Stomach (tissue), 9 donors: Measurements from ENCODE around the gene PCDH8. TPM values are rescaled to one million over a fixed set of nuclear protein-coding genes. Genes with fewer than 3 reads are reported as not detected.

ENCODE experiments used
- DNase-seq, 2 donors: peaks; one replicate each; pipeline versions ENCODE4 v3.0.0 to v3.0.0-alpha.2; 2013 to 2019
- H3K27ac ChIP-seq, 5 donors: fragments of 200-600 bp in 4 of 5; sonication (generic) in 4 of 5; one replicate each; pipeline ENCODE4 v1.5.1; 2013 to 2019; ENCODE audit warnings: mild to moderate bottlenecking in 1 of 5, moderate library complexity in 1 of 5
- H3K27me3 ChIP-seq, 3 donors: fragments of 200-600 bp; sonication (generic); one replicate each; pipeline ENCODE4 v1.5.1; 2017 to 2019; ENCODE audit warnings: mixed run types in 1 of 3
- H3K36me3 ChIP-seq, 4 donors: fragments of 200-600 bp; sonication (generic); 1 replicate in 3 of 4; 2 replicates in 1 of 4; pipeline ENCODE4 v1.5.1; 2016 to 2019
- H3K4me1 ChIP-seq, 4 donors: fragments of 200-600 bp; sonication (generic); one replicate each; pipeline ENCODE4 v1.5.1; 2016 to 2019
- H3K4me3 ChIP-seq, 4 donors: fragments of 200-600 bp; sonication (generic) in 3 of 4; one replicate each; pipeline ENCODE4 v1.5.1; 2016 to 2019; ENCODE audit warnings: mild to moderate bottlenecking in 1 of 4
- H3K9me3 ChIP-seq, 4 donors: fragments of 200-600 bp; sonication (generic); one replicate each; pipeline ENCODE4 v1.5.1; 2016 to 2019
- EP300 ChIP-seq: sonication (generic); formaldehyde crosslinking; IDR thresholded peaks from one replicate; pipeline ENCODE4 v1.6.1; 2017; ENCODE audit warnings: antibody characterized with exemption
- POLR2A ChIP-seq, 4 donors: fragments of 450-650 bp; IDR thresholded peaks; one replicate each; pipeline ENCODE4 v1.6.1; 2016; ENCODE audit warnings: antibody characterized with exemption in 4 of 4, control low read depth in 2 of 4, mild to moderate bottlenecking in 1 of 4, moderate library complexity in 1 of 4
- POLR2AphosphoS5 ChIP-seq, 3 donors: sonication (generic); formaldehyde crosslinking; IDR thresholded peaks; one replicate each; pipeline ENCODE4 v1.6.1; 2016; ENCODE audit warnings: antibody characterized with exemption in 3 of 3
- WGBS, 5 donors: extraction: QIAGEN DNeasy Blood & Tissue Kit in 3 of 5; methylation state at CpG; one replicate each; pipeline versions ENCODE4 v1.1.5 to v1.1.7; 2013 to 2018; 5-methylcytosine and 5-hydroxymethylcytosine counted together
- intact Hi-C: fragments of 100-400 bp; cut with DNase I; formaldehyde crosslinking; loops from one replicate; pipeline ENCODE4 v1.15.1; 2023; ENCODE audit warnings: low total_unique reads
- polyA plus RNA-seq, 3 donors: library from polyadenylated mRNA; stranded (reverse); fragments of 200-250 nt; gene quantifications; one replicate each; pipeline ENCODE4 v1.2.3, GENCODE V29; 2013
- total RNA-seq, 5 donors: library from RNA; depleted of rRNA; stranded (reverse); fragments of >200 nt; gene quantifications; one replicate each; pipeline versions ENCODE4 v1.1.0 to v1.2.3, GENCODE V29; 2014 to 2016
- TF ChIP-seq, protein P1 (sequence below), 7 experiments: fragments of 450-650 bp in 4 of 7; fragments of 200-600 bp in 3 of 7; sonication (generic) in 3 of 7; IDR thresholded peaks; one replicate each; pipeline ENCODE4 v1.5.1; 2016 to 2019; ENCODE audit warnings: antibody characterized with exemption in 7 of 7, control low read depth in 2 of 7, mild to moderate bottlenecking in 1 of 7
- donor health status: healthy with polysubstance abuse.
- donor health status: Bipolar disorder and iron deficiency.
- donor health status: healthy.

Gene PCDH8
- total and polyA plus RNA-seq, 8 donors = 0.15 to 0.23 (median 0.19) TPM; not detected in 4

DNA sequence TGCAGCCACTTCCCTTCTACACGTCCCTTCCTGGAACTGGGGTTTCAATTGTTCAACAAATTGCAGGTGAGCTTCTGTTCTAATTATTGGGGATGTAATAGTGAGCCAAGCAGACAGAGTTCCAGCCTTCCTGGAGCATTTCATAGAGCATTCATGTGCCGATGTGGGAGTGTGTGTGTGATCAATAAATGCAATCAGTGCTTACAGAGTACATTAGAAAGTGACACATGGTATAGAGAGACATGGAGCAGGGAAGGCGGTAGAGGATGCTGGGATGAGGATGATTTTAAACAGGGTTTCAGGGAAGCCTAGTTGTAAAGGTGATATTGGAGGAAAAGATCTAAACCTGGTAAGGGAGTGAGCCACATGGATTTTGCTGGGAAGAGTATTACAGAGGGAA is 21.7 kb upstream of the PCDH8 start:
- 70 to 89% (median 77%) methylated on average over 3 of the region's 3 CpGs for WGBS, 5 donors
- Histone ChIP-seq H3K9me3 (peaks cover 1 to 23% (median 13%) of the 10 kb centered on the region in 4 donors), H3K27ac (no peak overlapping the region), H3K4me3 (no peak overlapping the region), H3K4me1 (no peaks in the 10 kb centered on the region), H3K27me3 (peaks cover 0 to 5% (median 0%) of the 10 kb centered on the region in 3 donors), H3K36me3 (no peaks in the 10 kb centered on the region)
- no peak for TF ChIP-seq POLR2A (IDR thresholded peaks at IDR 0.05)
- TF ChIP-seq, protein P1, sequence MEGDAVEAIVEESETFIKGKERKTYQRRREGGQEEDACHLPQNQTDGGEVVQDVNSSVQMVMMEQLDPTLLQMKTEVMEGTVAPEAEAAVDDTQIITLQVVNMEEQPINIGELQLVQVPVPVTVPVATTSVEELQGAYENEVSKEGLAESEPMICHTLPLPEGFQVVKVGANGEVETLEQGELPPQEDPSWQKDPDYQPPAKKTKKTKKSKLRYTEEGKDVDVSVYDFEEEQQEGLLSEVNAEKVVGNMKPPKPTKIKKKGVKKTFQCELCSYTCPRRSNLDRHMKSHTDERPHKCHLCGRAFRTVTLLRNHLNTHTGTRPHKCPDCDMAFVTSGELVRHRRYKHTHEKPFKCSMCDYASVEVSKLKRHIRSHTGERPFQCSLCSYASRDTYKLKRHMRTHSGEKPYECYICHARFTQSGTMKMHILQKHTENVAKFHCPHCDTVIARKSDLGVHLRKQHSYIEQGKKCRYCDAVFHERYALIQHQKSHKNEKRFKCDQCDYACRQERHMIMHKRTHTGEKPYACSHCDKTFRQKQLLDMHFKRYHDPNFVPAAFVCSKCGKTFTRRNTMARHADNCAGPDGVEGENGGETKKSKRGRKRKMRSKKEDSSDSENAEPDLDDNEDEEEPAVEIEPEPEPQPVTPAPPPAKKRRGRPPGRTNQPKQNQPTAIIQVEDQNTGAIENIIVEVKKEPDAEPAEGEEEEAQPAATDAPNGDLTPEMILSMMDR (IDR thresholded peaks at IDR 0.05) = no peak
- TF ChIP-seq EP300 = no peak
- no peak for TF ChIP-seq POLR2AphosphoS5 (IDR thresholded peaks at IDR 0.05)
- intact Hi-C loops = no loop called here
- no peak for DNase-seq

DNA sequence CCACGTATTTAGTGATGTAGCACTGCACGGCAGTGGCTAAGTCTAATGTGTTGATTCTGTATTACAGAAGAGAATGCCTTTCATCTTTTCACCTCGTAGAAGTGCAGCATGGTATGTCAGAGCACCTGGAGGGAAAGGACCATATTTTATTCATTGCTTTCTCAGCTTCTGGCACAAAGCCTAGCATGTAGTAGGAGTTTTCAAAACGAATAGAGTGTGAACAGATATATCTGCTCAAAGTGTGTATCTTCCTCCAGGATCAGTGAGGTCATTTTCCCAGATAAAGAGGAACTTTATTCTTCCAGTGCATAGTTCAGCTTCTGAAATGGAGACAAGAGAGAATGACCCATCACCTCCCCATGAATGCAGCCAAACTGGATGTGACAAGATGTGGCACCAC is 21.2 kb upstream of the PCDH8 start:
- Histone ChIP-seq H3K4me1 (no peaks in the 10 kb centered on the region), H3K9me3 (peaks cover 0 to 17% (median 10%) of the 10 kb centered on the region in 4 donors), H3K4me3 (no peak overlapping the region), H3K36me3 (no peaks in the 10 kb centered on the region), H3K27me3 (peaks cover 0 to 5% (median 0%) of the 10 kb centered on the region in 3 donors), H3K27ac (no peak overlapping the region)
- TF ChIP-seq POLR2AphosphoS5 (IDR thresholded peaks at IDR 0.05) (no peak), EP300 (no peak), POLR2A (IDR thresholded peaks at IDR 0.05) (no peak)
- TF ChIP-seq, protein P1 (IDR thresholded peaks at IDR 0.05) = no peak
- WGBS, 5 donors = 55 to 68% (median 62%) methylated on average over 4 of the region's 4 CpGs
- intact Hi-C loops = no loop called here
- no peak for DNase-seq

DNA sequence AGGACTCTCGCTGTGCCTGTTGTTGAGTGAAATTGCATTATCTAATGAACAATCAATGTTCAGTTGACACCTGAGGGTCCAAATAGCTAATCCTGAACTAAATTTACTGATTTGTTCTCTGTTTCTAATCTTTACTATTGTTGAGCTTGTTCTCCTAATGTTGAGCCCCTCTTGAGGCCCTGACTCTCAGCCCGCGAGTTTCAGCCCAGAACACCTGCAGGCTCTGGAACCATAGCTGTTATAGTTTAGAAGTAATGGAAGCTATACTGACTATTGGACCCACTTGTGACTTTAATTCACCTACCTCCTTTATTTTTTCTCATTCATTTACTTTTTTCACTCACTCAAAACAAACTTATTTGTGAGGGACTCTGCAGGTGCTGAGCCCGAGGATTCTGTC is 20.6 kb upstream of the PCDH8 start:
- peaks cover 0 to 12% (median 4%) of the 10 kb centered on the region in 4 donors for H3K9me3 ChIP-seq
- H3K4me1 ChIP-seq = no peaks in the 10 kb centered on the region
- TF ChIP-seq POLR2A (IDR thresholded peaks at IDR 0.05) (no peak), EP300 (no peak), POLR2AphosphoS5 (IDR thresholded peaks at IDR 0.05) (no peak)
- TF ChIP-seq, protein P1 (IDR thresholded peaks at IDR 0.05) = no peak
- no peaks in the 10 kb centered on the region for H3K36me3 ChIP-seq
- no peak overlapping the region for H3K27ac ChIP-seq
- no peak overlapping the region for H3K4me3 ChIP-seq
- no peak for DNase-seq
- H3K27me3 ChIP-seq = peaks cover 0 to 5% (median 0%) of the 10 kb centered on the region in 3 donors
- WGBS, 5 donors = 80 to 88% (median 86%) methylated on average over 4 of the region's 4 CpGs
- intact Hi-C loops = no loop called here

DNA sequence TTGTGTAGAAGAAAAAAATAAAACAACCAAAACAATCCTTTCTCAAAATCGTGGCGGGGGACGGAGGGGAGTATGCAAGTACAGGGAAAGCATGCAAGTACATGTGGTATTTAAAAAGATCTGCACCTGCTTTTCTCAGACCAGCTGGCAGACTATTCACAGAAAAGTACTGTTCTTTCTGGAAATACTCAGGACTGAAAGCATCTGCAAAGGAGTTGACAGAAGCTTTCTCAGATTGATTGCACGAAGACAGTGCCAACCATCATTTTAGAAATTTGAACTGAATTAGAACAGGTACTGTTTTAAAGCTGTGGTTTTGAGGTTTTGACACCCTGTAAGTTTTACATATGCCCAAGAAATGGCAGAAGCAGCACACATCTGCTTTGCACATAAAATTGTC is 19.8 kb upstream of the PCDH8 start:
- no peak overlapping the region for H3K27ac ChIP-seq
- intact Hi-C loops = no loop called here
- H3K36me3 ChIP-seq = no peaks in the 10 kb centered on the region
- no peaks in the 10 kb centered on the region for H3K4me1 ChIP-seq
- peaks cover 0 to 5% (median 0%) of the 10 kb centered on the region in 3 donors for H3K27me3 ChIP-seq
- WGBS, 5 donors = 57 to 74% (median 68%) methylated on average over 4 of the region's 4 CpGs
- DNase-seq = no peak
- H3K9me3 ChIP-seq = peaks cover 0 to 3% (median 0%) of the 10 kb centered on the region in 4 donors
- H3K4me3 ChIP-seq = no peak overlapping the region
- no peak for TF ChIP-seq EP300
- TF ChIP-seq, protein P1 (IDR thresholded peaks at IDR 0.05) = no peak
